Skeletal muscle cell (primary cell): ENCODE data around the gene CLTCL1.
"Not testable (repeated sequence)": the region's sequence is repeated elsewhere in the genome, so short reads cannot be mapped to it uniquely, and the experiment has no call there.

ENCODE experiments used
- DNase-seq: peaks from one replicate; pipeline ENCODE4 v3.0.0-alpha.2; 2010; ENCODE audit warnings: low read depth
- H3K4me3 ChIP-seq: 2 replicates; pipeline ENCODE4 v1.5.1; 2011; ENCODE audit warnings: low read depth, mild to moderate bottlenecking, control low read depth, low read length, moderate library complexity

The CLTCL1 gene

GRCh38 chr22:19291580-19292457 is at the start of gene CLTCL1:
CLTCL1 (minus strand) TSS chr22:19291719; CDS start chr22:19291641, 78 bp downstream.
- DNase-seq: no peak
- peak within 1 kb of the TSS; percentile 83 for H3K4me3 ChIP-seq

GRCh38 chr22:19337137-19337536 is 45.6 kb upstream of the CLTCL1 start:
- DNase-seq: no peak

DNA sequence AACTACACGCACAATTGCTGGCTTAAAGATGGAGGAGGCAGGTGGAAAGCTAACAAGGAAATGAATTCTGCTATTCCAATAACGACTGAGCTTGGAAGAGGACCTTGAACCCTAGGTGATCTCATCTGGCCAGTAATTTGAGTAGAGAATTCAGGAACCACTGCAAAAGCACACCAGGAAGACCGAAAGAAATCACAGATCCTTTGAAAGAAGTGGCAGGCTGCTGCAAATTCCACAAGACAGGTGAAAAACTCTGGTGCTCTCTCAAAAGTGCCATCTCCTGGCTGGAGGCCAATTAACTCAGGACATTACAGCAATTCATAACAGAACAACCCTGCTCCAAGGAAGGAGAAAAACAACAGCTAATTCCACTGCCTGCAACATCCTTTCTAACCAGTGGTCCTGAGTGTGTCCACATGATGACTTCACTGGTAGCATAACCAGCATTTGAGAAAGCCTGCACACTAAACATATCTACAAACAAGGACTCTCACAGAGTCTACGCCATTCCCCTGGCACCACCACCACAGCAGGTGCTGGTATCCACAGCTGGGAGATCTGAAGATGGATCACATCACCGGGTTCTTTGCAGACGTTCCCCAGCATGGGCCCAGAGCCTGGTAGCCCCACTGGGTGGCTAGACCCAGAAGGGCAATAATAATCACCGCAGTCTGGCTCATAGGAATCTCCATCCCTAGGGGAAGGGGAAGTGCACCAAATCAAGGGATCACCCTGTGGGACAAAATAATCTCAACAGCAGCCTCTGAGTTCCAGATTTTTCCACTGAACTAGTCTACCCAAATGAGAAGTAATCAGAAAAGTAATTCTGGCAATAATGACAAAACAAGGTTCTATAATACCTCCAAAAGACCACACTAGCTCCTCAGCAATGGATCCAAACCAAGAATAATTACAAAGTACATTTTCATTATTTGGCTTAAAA is 44.9 kb upstream of the CLTCL1 start:
- no peak for DNase-seq
- H3K4me3 ChIP-seq: no peak overlapping the region

More at GRCh38 chr22:19337137-19337536, 45.6 kb upstream of the CLTCL1 start:
- no peak overlapping the region for H3K4me3 ChIP-seq

DNA sequence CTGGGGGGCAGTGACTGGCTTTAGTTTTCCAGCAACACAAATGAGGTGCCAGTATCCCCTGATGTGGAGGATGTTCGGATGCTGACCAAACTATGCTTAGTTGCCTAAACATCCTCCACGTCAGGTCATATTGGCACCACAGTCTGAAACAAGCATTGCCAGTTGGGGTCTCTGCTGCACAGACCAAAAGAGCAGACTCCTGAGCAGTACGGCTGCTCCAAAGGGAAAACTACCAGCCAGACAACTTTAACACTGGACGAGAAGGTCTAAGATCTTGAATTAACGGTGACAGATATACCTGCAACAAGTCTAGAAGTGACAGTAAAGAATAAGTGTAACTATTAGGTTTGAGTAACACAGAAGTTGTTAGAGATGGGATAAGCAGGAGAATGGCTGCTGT is 40.5 kb upstream of the CLTCL1 start:
- H3K4me3 ChIP-seq: no peak overlapping the region
- no peak for DNase-seq

- no peak overlapping the region for H3K4me3 ChIP-seq
- no peak for DNase-seq
These were observed 40.0 kb upstream of the CLTCL1 start for GRCh38 chr22:19331474-19331873.

GRCh38 chr22:19330865-19331418 is 39.4 kb upstream of the CLTCL1 start:
- no peak overlapping the region for H3K4me3 ChIP-seq
- DNase-seq: no peak

DNA sequence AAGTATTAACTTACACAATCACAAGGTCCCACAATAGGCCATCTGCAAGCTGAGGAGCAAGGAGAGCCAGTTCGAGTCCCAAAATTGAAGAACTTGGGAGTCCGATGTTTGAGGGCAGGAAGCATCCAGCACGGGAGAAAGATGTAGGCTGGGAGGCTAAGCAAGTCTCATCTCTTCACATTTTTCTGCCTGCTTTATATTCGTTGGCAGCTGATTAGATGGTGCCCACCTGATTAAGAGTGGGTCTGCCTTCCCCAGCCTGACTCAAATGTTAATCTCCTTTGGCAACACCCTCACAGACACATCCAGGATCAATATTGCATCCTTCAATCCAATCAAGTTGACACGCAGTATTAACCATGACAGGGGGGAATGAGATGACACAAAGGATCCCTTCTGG is 38.7 kb upstream of the CLTCL1 start:
- DNase-seq, H3K4me3 ChIP-seq: not testable (repeated sequence)

GRCh38 chr22:19329454-19329853 is 37.9 kb upstream of the CLTCL1 start:
- no peak for DNase-seq
- H3K4me3 ChIP-seq: no peak overlapping the region

- no peak overlapping the region for H3K4me3 ChIP-seq
- DNase-seq: peak; percentile 22
These were observed 33.9 kb upstream of the CLTCL1 start for GRCh38 chr22:19325296-19325948.

DNA sequence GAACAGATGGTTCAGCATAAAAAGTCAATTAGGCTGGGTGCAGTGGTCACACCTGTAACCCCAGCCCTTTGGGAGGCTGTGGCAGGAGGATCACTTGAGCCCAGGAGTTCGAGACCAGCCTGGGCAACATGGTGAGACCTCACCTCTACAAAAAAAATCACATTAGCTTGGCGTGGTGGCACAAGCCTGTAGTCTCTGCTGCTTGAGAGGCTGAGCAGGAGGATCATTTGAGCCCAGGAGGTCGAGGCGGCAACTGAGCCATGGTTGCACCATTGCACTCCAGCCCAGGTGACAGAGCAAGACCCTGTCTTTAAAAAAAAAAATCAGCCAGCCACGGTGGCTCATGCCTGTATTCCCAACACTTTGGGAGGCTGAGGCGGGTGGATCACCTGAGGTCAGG is 31.9 kb upstream of the CLTCL1 start:
- not testable (repeated sequence) for H3K4me3 ChIP-seq, DNase-seq

DNA sequence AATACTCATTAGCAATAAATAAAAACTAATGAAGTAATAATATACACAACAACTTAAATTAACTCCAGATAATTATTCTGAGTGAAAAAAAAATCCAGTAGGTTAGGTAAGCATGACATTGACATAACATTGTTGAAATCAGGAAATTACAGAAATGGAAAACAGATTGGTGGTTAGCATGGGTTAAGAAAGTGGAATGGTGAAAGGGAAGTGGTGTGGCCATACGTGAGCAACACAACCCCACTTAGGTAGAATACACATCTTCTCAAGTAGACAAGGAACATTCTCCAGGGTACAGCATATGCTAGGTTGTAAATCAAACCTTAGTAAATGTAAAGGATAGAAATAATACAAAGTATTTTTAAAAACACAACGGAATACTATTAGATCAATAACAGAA is 30.2 kb upstream of the CLTCL1 start:
- no peak overlapping the region for H3K4me3 ChIP-seq
- DNase-seq: no peak

DNA sequence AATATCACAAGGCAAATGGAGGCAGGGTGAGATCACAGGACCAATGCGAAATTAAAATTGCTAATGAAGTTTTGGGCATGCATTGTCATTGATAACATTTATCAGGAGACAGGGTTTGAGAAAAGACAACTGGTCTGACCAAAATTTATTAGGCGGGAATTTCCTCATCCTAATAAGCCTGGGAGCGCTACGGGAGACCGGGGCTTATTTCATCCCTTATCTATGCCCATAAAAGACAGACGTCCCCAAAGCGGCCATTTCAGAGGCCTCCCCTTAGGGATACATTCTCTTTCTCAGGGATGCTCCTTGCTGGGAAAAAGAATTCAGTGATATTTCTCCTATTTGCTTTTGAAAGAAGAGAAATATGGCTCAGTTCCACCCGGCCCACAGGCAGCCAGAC is 28.6 kb upstream of the CLTCL1 start:
- not testable (repeated sequence) for DNase-seq, H3K4me3 ChIP-seq

GRCh38 chr22:19319281-19319680 is 27.8 kb upstream of the CLTCL1 start:
- no peak overlapping the region for H3K4me3 ChIP-seq
- no peak for DNase-seq

GRCh38 chr22:19317865-19318264 is 26.3 kb upstream of the CLTCL1 start:
- no peak for DNase-seq
- no peak overlapping the region for H3K4me3 ChIP-seq

DNA sequence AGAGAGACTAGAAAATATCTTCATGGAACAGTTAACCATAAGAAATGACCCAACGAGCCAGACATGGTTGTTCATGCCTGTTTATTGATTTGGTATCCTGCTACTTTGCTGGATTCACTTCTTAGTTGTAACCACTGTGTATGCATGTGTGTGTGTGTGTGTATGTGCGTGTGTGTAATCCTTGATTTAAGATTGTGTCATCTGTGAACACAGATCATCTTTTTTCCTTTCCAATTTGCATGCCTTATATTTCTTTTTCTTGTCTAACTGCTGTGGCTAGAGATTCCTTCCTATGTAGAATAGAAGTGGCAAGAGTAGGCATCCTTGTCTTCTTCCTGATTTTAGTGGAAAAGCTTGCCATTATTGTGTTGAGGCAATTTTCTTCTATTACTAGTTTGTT is 16.4 kb upstream of the CLTCL1 start:
- DNase-seq: no peak

GRCh38 chr22:19306535-19306934 is 15.0 kb upstream of the CLTCL1 start:
- not testable (repeated sequence) for DNase-seq, H3K4me3 ChIP-seq

More for the DNA sequence above, 16.4 kb upstream of the CLTCL1 start:
- no peak overlapping the region for H3K4me3 ChIP-seq

GRCh38 chr22:19304547-19304946 is 13.0 kb upstream of the CLTCL1 start:
- no peak for DNase-seq
- no peak overlapping the region for H3K4me3 ChIP-seq

- no peak overlapping the region for H3K4me3 ChIP-seq
- DNase-seq: no peak
These were observed 12.3 kb upstream of the CLTCL1 start for GRCh38 chr22:19303785-19304184.

- DNase-seq: no peak
- no peak overlapping the region for H3K4me3 ChIP-seq
These were observed 4.2 kb upstream of the CLTCL1 start for GRCh38 chr22:19295733-19296132.
